GM21360 (cell line): ENCODE results near the gene PTHLH.

Experiments
- ATAC-seq: cut with Tn5 transposase; IDR thresholded peaks from one replicate; pipeline ENCODE4 v1.9.1; 2021; ENCODE audit warnings: mild to moderate bottlenecking, moderate library complexity; ENCODE audit not compliant: unreplicated experiment

The PTHLH gene

GRCh38 chr12:27975222-27976136 lies 2.9 kb upstream of the PTHLH start:
- ATAC-seq, result no peak

GRCh38 chr12:27974735-27975221 lies 2.2 kb upstream of the PTHLH start:
- no peak for ATAC-seq

GRCh38 chr12:27973487-27973890 lies 956 bp upstream of the PTHLH start:
- no peak for ATAC-seq

GRCh38 chr12:27971606-27972005 lies 927 bp downstream of the PTHLH start:
- ATAC-seq, result no peak

GRCh38 chr12:27971121-27971489 lies 1.4 kb downstream of the PTHLH start:
- ATAC-seq, result no peak

- peak; percentile 21 for ATAC-seq
Measured at GRCh38 chr12:27970401-27971120, 2.0 kb downstream of the PTHLH start.

GRCh38 chr12:27969624-27970400 lies 2.7 kb downstream of the PTHLH start:
- ATAC-seq, result peak; percentile 81

- ATAC-seq, result no peak
Measured at GRCh38 chr12:27968972-27969623, 3.4 kb downstream of the PTHLH start.

GRCh38 chr12:27967551-27968054 lies 4.9 kb downstream of the PTHLH start:
- no peak for ATAC-seq

GRCh38 chr12:27966870-27967269 lies 5.7 kb downstream of the PTHLH start:
- ATAC-seq, result no peak

GRCh38 chr12:27965966-27966365 lies 6.6 kb downstream of the PTHLH start:
- no peak for ATAC-seq

- no peak for ATAC-seq
Measured at GRCh38 chr12:27965411-27965810, 7.1 kb downstream of the PTHLH start.

- ATAC-seq, result no peak
Measured at GRCh38 chr12:27964123-27964522, 8.4 kb downstream of the PTHLH start.

GRCh38 chr12:27960821-27961220 lies 11.7 kb downstream of the PTHLH start:
- no peak for ATAC-seq

GRCh38 chr12:27958675-27959074 lies 13.9 kb downstream of the PTHLH start:
- ATAC-seq, result no peak

GRCh38 chr12:27957366-27957765 lies 15.2 kb downstream of the PTHLH start:
- ATAC-seq, result no peak

GRCh38 chr12:27953817-27954216 lies 18.7 kb downstream of the PTHLH start:
- ATAC-seq, result no peak

GRCh38 chr12:27953348-27953747 lies 19.2 kb downstream of the PTHLH start:
- ATAC-seq, result no peak

GRCh38 chr12:27952510-27952909 lies 20.0 kb downstream of the PTHLH start:
- ATAC-seq, result no peak

- ATAC-seq, result no peak
Measured at GRCh38 chr12:27951898-27952297, 20.6 kb downstream of the PTHLH start.
